SKM-1 treated with dmso at 0.1 percent for 144 hours (cell line): Measurements from ENCODE around the gene SPTSSA.

Experiments used
- DNase-seq: peaks from one replicate; lab custom pipeline; 2025; ENCODE audit not compliant: unreplicated experiment; lab: John Stamatoyannopoulos, UW

SPTSSA gene

GRCh38 chr14:34472706-34473279 lies 10.8 kb upstream of the SPTSSA start:
- no peak for DNase-seq

GRCh38 chr14:34470319-34470718 lies 8.3 kb upstream of the SPTSSA start:
- no peak for DNase-seq

GRCh38 chr14:34466691-34467090 lies 4.7 kb upstream of the SPTSSA start:
- no peak for DNase-seq

- no peak for DNase-seq
These were observed 3.2 kb upstream of the SPTSSA start for GRCh38 chr14:34465069-34465859.

GRCh38 chr14:34463598-34463961 lies 1.5 kb upstream of the SPTSSA start:
- no peak for DNase-seq

- DNase-seq = no peak
These were observed 507 bp downstream of the SPTSSA start for GRCh38 chr14:34461334-34462131.

- no peak for DNase-seq
These were observed 1.2 kb downstream of the SPTSSA start for GRCh38 chr14:34460841-34461240.

- no peak for DNase-seq
These were observed 1.7 kb downstream of the SPTSSA start for GRCh38 chr14:34460295-34460694.

GRCh38 chr14:34457186-34457585 lies 4.9 kb downstream of the SPTSSA start:
- no peak for DNase-seq

GRCh38 chr14:34453226-34453625 lies 8.8 kb downstream of the SPTSSA start:
- no peak for DNase-seq

GRCh38 chr14:34452258-34452822 lies 9.7 kb downstream of the SPTSSA start:
- no peak for DNase-seq

GRCh38 chr14:34450958-34451357 lies 11.1 kb downstream of the SPTSSA start:
- no peak for DNase-seq

- no peak for DNase-seq
These were observed 11.5 kb downstream of the SPTSSA start for GRCh38 chr14:34450542-34450915.

GRCh38 chr14:34449819-34450541 lies 12.1 kb downstream of the SPTSSA start:
- no peak for DNase-seq

- no peak for DNase-seq
These were observed 22.9 kb downstream of the SPTSSA start for GRCh38 chr14:34439090-34439489.

GRCh38 chr14:34438438-34438837 lies 23.6 kb downstream of the SPTSSA start:
- no peak for DNase-seq

- DNase-seq = no peak
These were observed 24.3 kb downstream of the SPTSSA start for GRCh38 chr14:34437729-34438080.

GRCh38 chr14:34436960-34437728 lies 24.9 kb downstream of the SPTSSA start:
- DNase-seq = no peak

GRCh38 chr14:34436118-34436905 lies 25.7 kb downstream of the SPTSSA start:
- no peak for DNase-seq

- DNase-seq = no peak
These were observed 28.1 kb downstream of the SPTSSA start for GRCh38 chr14:34433957-34434356.
